Measurements from ENCODE around the gene PPP2R3B. TPM values are rescaled to one million over a fixed set of nuclear protein-coding genes. Genes with fewer than 3 reads are reported as not detected.

Gene PPP2R3B
- total and polyA plus RNA-seq, 2 of the 4 experiments (the other 2 are of a cell fraction), result 13.2 to 13.3 TPM

GRCh38 chrX:420496-421223 lies 34.0 kb upstream of the PPP2R3B start:
- ATAC-seq (ENCODE audit: low read depth) (no peak), DNase-seq (no peak)
- Histone ChIP-seq H3K4ac (ENCODE audit: low read depth, low read length) (no peak overlapping the region), H3K9me1 (ENCODE audit: insufficient read depth, low read length) (no peaks in the 10 kb centered on the region), H3K4me3 (ENCODE audit: insufficient read depth, low read depth, low read length) (no peak overlapping the region), H2BK120ac (ENCODE audit: low read depth, low read length) (no peak overlapping the region), H3K27ac (ENCODE audit: insufficient read depth, low read length) (no peak overlapping the region), H2AK9ac (replicated peaks; ENCODE audit: low read depth, low read length, poor library complexity) (no peak overlapping the region), H2AFZ (replicated peaks; ENCODE audit: low read length, poor library complexity) (no peak overlapping the region), H3K27me3 (ENCODE audit: control insufficient read depth, insufficient read depth, low read length) (no peaks in the 10 kb centered on the region), H2AK5ac (ENCODE audit: low read depth, low read length) (no peak overlapping the region), H3K36me3 (ENCODE audit: control insufficient read depth, insufficient read depth, low read length) (no peaks in the 10 kb centered on the region), H3K79me1 (ENCODE audit: low read depth in 1 of 2, low read length in 2 of 2) (no peaks in the 10 kb centered on the region), H3K18ac (ENCODE audit: low read depth, low read length) (no peak overlapping the region), H3K14ac (replicated peaks; ENCODE audit: low read depth, low read length) (no peak overlapping the region), H4K20me1 (ENCODE audit: insufficient read depth, low read length) (no peaks in the 10 kb centered on the region), H4K5ac (ENCODE audit: low read depth, low read length) (no peak overlapping the region), H2BK15ac (ENCODE audit: low read depth, low read length) (no peak overlapping the region), H4K91ac (ENCODE audit: insufficient read depth, low read depth, low read length) (no peak overlapping the region), H2BK5ac (ENCODE audit: low read depth, low read length, poor library complexity, severe bottlenecking) (no peak overlapping the region), H3K9ac (ENCODE audit: low read depth, low read length) (no peak overlapping the region), H3K56ac (ENCODE audit: extremely low read depth, insufficient read depth, low read length) (no peak overlapping the region), H3K23ac (ENCODE audit: low read depth, low read length) (no peak overlapping the region), H3K9me3 (ENCODE audit: control insufficient read depth, insufficient read depth, low read length) (peaks cover 15% of the 10 kb centered on the region; the same call in 1 of the 2 replicates), H3K4me2 (ENCODE audit: low read depth, low read length) (no peak overlapping the region), H4K8ac (ENCODE audit: low read depth in 2 of 2, low read length in 2 of 2) (no peak overlapping the region), H3K4me1 (ENCODE audit: control insufficient read depth, insufficient read depth, low read length) (no peaks in the 10 kb centered on the region), H2BK20ac (ENCODE audit: low read depth, low read length) (no peak overlapping the region)
- WGBS, 2 experiments (ENCODE audit: extremely low coverage in 2 of 2, insufficient read length in 1 of 2), result 93% methylated on average over 12 of the region's 41 CpGs; no CpG with 5 or more reads in 1 of the 2 experiments
- no peak for TF ChIP-seq RAD21 (IDR thresholded peaks at IDR 0.05; ENCODE audit: low read length)
- no peak for TF ChIP-seq FOS (IDR thresholded peaks at IDR 0.05; ENCODE audit: low read depth, low read length)
- no peak for TF ChIP-seq MXI1 (IDR thresholded peaks at IDR 0.05; ENCODE audit: borderline replicate concordance, low read depth, low read length)
- no peak for TF ChIP-seq USF2 (IDR thresholded peaks at IDR 0.05; ENCODE audit: low read depth, low read length)
- TF ChIP-seq POLR2A (IDR thresholded peaks at IDR 0.05; ENCODE audit: low read depth, low read length), result no peak
- no peak for TF ChIP-seq ELK1 (IDR thresholded peaks at IDR 0.05; ENCODE audit: borderline replicate concordance, low read depth, low read length)
- TF ChIP-seq SMC3 (IDR thresholded peaks at IDR 0.05; ENCODE audit: low read depth, low read length), result no peak
- CTCF ChIA-PET, result no interaction called here
- in situ Hi-C loops (cut with MboI; ENCODE audit: low sequenced_read_pairs) (no loop called here), dilution Hi-C loops (cut with HindIII; ENCODE audit: low sequenced_read_pairs, unreplicated experiment) (no loop called here), intact Hi-C loops (cut with micrococcal nuclease) (no loop called here)
- POLR2A ChIA-PET (ENCODE audit: unreplicated experiment), result no interaction called here
- BruUV-seq (replicated peaks), result no TSS peak
